Glutamatergic neuron (in vitro differentiated cells): Measurements from ENCODE around the gene TRMT1. TPM values are rescaled to one million over a fixed set of nuclear protein-coding genes. Genes with fewer than 3 reads are reported as not detected.

Source experiments
- DNase-seq: peaks from one replicate; pipeline ENCODE4 v3.0.0; 2022
- H3K27ac Mint-ChIP-seq: one replicate; pipeline ENCODE4 v1.8.0; 2020; ENCODE audit warnings: mild to moderate bottlenecking, mixed read lengths, inconsistent platforms; ENCODE audit not compliant: unreplicated experiment
- H3K27me3 Mint-ChIP-seq: one replicate; pipeline ENCODE4 v1.8.0; 2020; ENCODE audit warnings: mild to moderate bottlenecking, moderate library complexity, mixed read lengths, inconsistent platforms; ENCODE audit not compliant: unreplicated experiment
- H3K36me3 Mint-ChIP-seq: one replicate; pipeline ENCODE4 v1.8.0; 2020; ENCODE audit warnings: mild to moderate bottlenecking, mixed read lengths, inconsistent platforms; ENCODE audit not compliant: unreplicated experiment
- H3K4me1 Mint-ChIP-seq: one replicate; pipeline ENCODE4 v1.8.0; 2020; ENCODE audit warnings: mild to moderate bottlenecking, low read depth, mixed read lengths, inconsistent platforms; ENCODE audit not compliant: unreplicated experiment
- H3K4me3 Mint-ChIP-seq: one replicate; pipeline ENCODE4 v1.8.0; 2020; ENCODE audit warnings: mild to moderate bottlenecking, mixed read lengths, inconsistent platforms; ENCODE audit not compliant: unreplicated experiment
- H3K9me3 Mint-ChIP-seq: one replicate; pipeline ENCODE4 v1.8.0; 2020; ENCODE audit warnings: mild to moderate bottlenecking, moderate library complexity, mixed read lengths, inconsistent platforms; ENCODE audit not compliant: unreplicated experiment
- CTCF ChIP-seq: fragments of 200-600 bp; sonication (generic); IDR thresholded peaks from one replicate; pipeline ENCODE4 v1.5.0; 2021; ENCODE audit not compliant: partially characterized antibody, unreplicated experiment
- total RNA-seq: library from RNA; stranded (reverse); fragmentation: NEBNext Ultra II Directional; extraction: Animal tissue kit (Norgen Biotek cat#: 25700); gene quantifications from one replicate; pipeline ENCODE4 v1.2.1, GENCODE V29; 2021; ENCODE audit not compliant: unreplicated experiment

The TRMT1 gene
- total RNA-seq, 1 donor from 2014 or later: 29.2 TPM

DNA sequence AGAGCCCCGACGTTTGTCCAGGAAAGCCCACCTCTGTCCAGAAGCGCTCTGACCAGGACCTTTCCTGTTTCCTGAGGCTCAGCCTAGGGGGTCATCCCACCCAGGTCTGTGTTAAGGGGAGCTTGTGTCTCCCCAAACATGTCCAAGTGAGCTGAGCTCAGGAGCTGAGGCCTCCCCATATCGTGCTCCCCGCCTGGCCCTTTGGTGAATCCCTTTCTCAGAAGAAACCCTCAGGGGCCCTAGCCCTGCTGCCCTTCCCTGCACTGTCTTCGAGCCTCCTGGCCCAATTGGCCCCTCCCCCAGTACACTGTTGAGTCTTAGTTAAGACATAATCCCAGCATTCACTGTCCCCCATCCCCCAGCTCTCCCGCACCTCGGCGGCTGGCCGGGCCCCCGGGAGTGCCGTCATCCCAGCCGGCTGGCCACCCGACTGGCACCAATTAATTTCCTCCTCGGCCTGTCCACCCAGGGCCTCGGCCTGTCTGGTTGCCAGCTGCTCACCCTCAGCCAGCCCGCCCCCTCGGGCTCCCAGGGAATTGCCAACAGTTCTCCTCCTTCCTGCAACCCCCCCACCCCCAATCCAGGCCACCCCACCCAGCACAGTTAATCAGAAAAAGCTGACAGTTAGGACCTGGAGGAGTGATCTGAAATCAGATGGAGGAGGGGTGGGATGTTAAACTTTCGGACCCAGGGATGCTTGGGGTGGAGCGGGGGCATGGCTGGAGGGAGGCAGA, 47.2 kb upstream of the TRMT1 start:
- Mint-ChIP-seq H3K27me3 (peaks cover 9% of the 10 kb centered on the region), H3K4me3 (peak overlapping the region; percentile 85), H3K4me1 (peaks cover 20% of the 10 kb centered on the region), H3K27ac (peak overlapping the region; percentile 98), H3K36me3 (no peaks in the 10 kb centered on the region), H3K9me3 (peaks cover 10% of the 10 kb centered on the region)
- peak; percentile 95 for DNase-seq
- TF ChIP-seq CTCF: no peak

DNA sequence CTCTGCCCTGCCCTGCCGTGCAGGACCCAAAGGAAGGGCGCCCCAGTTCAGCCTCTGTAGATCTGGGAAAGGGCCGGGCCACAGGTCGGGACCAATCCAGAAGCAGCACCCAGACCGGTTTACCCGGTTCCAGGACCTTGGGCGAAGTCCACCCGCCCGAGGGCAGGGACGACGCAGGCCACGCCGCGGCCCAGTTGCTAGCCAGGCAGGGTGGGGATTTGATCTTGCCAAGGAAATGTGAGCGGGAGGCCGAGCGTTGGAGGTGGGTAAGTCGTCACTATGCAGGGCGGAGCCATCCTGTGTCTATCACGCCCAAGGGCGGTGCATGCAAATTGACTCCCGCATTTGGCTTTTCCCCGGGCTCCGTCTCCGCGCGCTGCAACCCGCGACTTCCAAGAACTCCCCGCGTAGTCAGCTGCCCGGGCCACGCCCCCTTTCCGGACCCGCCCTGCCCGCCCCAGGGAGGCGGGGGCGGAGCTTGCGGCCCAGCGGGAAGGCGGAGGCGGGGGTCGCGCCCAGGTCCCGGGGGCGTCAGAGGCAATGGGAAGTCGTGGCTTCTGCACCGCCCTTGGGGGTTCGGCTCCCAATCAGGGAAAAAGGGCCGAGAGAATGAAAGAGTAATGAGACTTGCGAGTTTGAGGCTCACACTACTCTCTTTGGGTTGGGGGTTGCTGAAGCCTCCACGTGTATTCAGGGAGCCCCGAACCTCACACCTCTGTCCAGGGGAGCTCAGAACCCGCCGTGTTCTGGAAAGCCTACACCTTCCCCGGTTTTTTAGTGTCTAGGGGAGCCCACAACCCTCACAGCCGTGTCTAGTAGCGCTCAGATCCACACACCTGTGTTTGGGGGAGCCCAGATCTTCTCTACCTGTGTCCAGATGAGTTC, 46.4 kb upstream of the TRMT1 start:
- TF ChIP-seq CTCF: no peak
- H3K36me3 Mint-ChIP-seq: no peaks in the 10 kb centered on the region
- H3K4me1 Mint-ChIP-seq: peaks cover 20% of the 10 kb centered on the region
- peak overlapping the region; percentile 85 for H3K4me3 Mint-ChIP-seq
- peaks cover 10% of the 10 kb centered on the region for H3K9me3 Mint-ChIP-seq
- H3K27ac Mint-ChIP-seq: peak overlapping the region; percentile 98
- H3K27me3 Mint-ChIP-seq: peaks cover 9% of the 10 kb centered on the region
- DNase-seq: peak; percentile 94

DNA sequence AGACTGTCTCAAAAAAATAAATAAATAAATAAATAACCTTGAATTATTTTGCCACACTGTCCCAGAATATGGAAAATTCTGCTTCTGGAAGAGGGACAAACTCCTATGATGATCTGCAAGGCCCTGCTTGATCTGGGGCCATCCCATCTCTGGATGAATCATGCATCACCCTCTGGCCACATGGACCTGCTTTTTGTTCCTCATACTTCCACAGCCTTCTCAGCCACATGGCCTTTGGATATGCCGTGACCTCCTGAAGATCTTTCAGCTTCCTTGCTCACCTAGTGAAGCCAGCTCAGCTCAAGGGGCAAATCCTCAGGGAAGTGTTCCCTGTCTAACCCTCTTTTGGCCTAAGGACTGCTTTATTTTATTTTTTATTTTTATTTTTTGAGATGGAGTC, 44.0 kb upstream of the TRMT1 start:
- H3K36me3 Mint-ChIP-seq: no peaks in the 10 kb centered on the region
- H3K9me3 Mint-ChIP-seq: peaks cover 16% of the 10 kb centered on the region
- no peak overlapping the region for H3K27ac Mint-ChIP-seq
- peaks cover 16% of the 10 kb centered on the region for H3K4me1 Mint-ChIP-seq
- no peak for DNase-seq
- no peak for TF ChIP-seq CTCF
- no peak overlapping the region for H3K4me3 Mint-ChIP-seq
- H3K27me3 Mint-ChIP-seq: peaks cover 15% of the 10 kb centered on the region

GRCh38 chr19:13159713-13160112, 43.2 kb upstream of the TRMT1 start:
- H3K4me3 Mint-ChIP-seq: no peak overlapping the region
- TF ChIP-seq CTCF: no peak
- no peaks in the 10 kb centered on the region for H3K36me3 Mint-ChIP-seq
- peaks cover 17% of the 10 kb centered on the region for H3K4me1 Mint-ChIP-seq
- no peak for DNase-seq
- no peak overlapping the region for H3K27ac Mint-ChIP-seq
- peaks cover 21% of the 10 kb centered on the region for H3K9me3 Mint-ChIP-seq
- H3K27me3 Mint-ChIP-seq: peaks cover 20% of the 10 kb centered on the region
